CD4-positive, alpha-beta T cell treated with Interleukin-10 for 1 hour (primary cell): ENCODE data around the gene ZBTB3.
A peak's percentile ranks its signal among the peaks of the same experiment; 100 is the strongest.
"Not testable (repeated sequence)": the region's sequence is repeated elsewhere in the genome, so short reads cannot be mapped to it uniquely, and the experiment has no call there.

Source experiments
- DNase-seq: peaks from one replicate; pipeline ENCODE4 v3.0.0-alpha.2; 2020

The ZBTB3 gene

GRCh38 chr11:62713343-62713742, 40.6 kb downstream of the ZBTB3 start:
- DNase-seq: no peak

GRCh38 chr11:62712861-62713260, 41.1 kb downstream of the ZBTB3 start:
- no peak for DNase-seq

GRCh38 chr11:62712276-62712812, 41.6 kb downstream of the ZBTB3 start:
- DNase-seq: no peak

- DNase-seq: no peak
These were observed 44.0 kb downstream of the ZBTB3 start for GRCh38 chr11:62710001-62710345.

- DNase-seq: peak; percentile 98
These were observed 44.5 kb downstream of the ZBTB3 start for GRCh38 chr11:62709247-62710000.

GRCh38 chr11:62708793-62709192, 45.2 kb downstream of the ZBTB3 start:
- peak; percentile 59 for DNase-seq

GRCh38 chr11:62708392-62708791, 45.6 kb downstream of the ZBTB3 start:
- DNase-seq: no peak

- DNase-seq: no peak
These were observed 46.6 kb downstream of the ZBTB3 start, which contains the start of the genes BSCL2 and GNG3 for GRCh38 chr11:62707277-62707861. BSCL2 (minus strand) TSS chr11:62707424; CDS start chr11:62707195, 229 bp downstream. GNG3 (plus strand) TSS chr11:62707676; CDS start chr11:62708296, 620 bp downstream.

GRCh38 chr11:62706850-62707247, 47.1 kb downstream of the ZBTB3 start:
- DNase-seq: no peak

- peak; percentile 94 for DNase-seq
These were observed 47.8 kb downstream of the ZBTB3 start for GRCh38 chr11:62705880-62706849.

GRCh38 chr11:62705413-62705812, 48.5 kb downstream of the ZBTB3 start:
- no peak for DNase-seq

- DNase-seq: not testable (repeated sequence)
These were observed 50.0 kb downstream of the ZBTB3 start for GRCh38 chr11:62703921-62704320.

- DNase-seq: no peak
These were observed 51.7 kb downstream of the ZBTB3 start for GRCh38 chr11:62702246-62702645.
